Ovary (tissue), 9 donors: ENCODE measurements around the gene PADI4. TPM values are rescaled to one million over a fixed set of nuclear protein-coding genes. Genes with fewer than 3 reads are reported as not detected.

ENCODE experiments used
- DNase-seq, 5 donors: peaks; one replicate each; pipeline ENCODE4 v3.0.0-alpha.2; 2019 to 2020
- H3K27ac ChIP-seq, 2 donors: fragments of 200-600 bp; one replicate each; pipeline versions ENCODE4 v1.5.1 to v1.8.0; 2019 to 2022
- H3K27me3 ChIP-seq: fragments of 200-600 bp; one replicate; pipeline ENCODE4 v1.8.0; 2022
- H3K36me3 ChIP-seq: fragments of 200-600 bp; sonication (generic); one replicate; pipeline ENCODE4 v1.5.1; 2019
- H3K4me1 ChIP-seq: one replicate; pipeline ENCODE4 v1.8.1; 2013; ENCODE audit warnings: mild to moderate bottlenecking, moderate library complexity; ENCODE audit not compliant: insufficient read depth
- H3K4me3 ChIP-seq: fragments of 200-600 bp; sonication (generic); one replicate; pipeline ENCODE4 v1.5.1; 2017
- H3K9me3 ChIP-seq, 2 donors: fragments of 200-600 bp in 1 of 2; sonication (generic) in 1 of 2; one replicate each; pipeline versions ENCODE4 v1.5.1 to v1.8.1; 2013 to 2019; ENCODE audit warnings: mild to moderate bottlenecking in 1 of 2, moderate library complexity in 1 of 2
- EP300 ChIP-seq: sonication (generic); formaldehyde crosslinking; IDR thresholded peaks from one replicate; pipeline ENCODE4 v1.6.1; 2017; ENCODE audit warnings: antibody characterized with exemption
- POLR2A ChIP-seq: fragments of 450-650 bp; IDR thresholded peaks from one replicate; pipeline ENCODE4 v1.6.1; 2017; ENCODE audit warnings: antibody characterized with exemption, mild to moderate bottlenecking, moderate library complexity
- WGBS, 3 donors: extraction: QIAGEN DNeasy Blood & Tissue Kit in 1 of 3; methylation state at CpG; one replicate each; pipeline versions ENCODE4 v1.1.5 to v1.1.7; 2013 to 2017; 5-methylcytosine and 5-hydroxymethylcytosine counted together
- intact Hi-C, 4 donors: fragments of 100-400 bp; cut with DNase I; formaldehyde crosslinking; loops; one replicate each; pipeline versions ENCODE4 v1.11.0 to v1.15.1; 2022 to 2023
- polyA plus RNA-seq, 2 donors: library from polyadenylated mRNA; stranded (reverse); fragments of 200-250 nt in 1 of 2; fragments of 350-450 nt in 1 of 2; fragmentation: Illumina TruSeq in 1 of 2; extraction: RNeasy Lipid Tissue Mini Kit (QIAGEN cat#74804) in 1 of 2; gene quantifications; one replicate each; pipeline ENCODE4 v1.2.3, GENCODE V29; 2013 to 2014
- total RNA-seq, 7 donors: library from RNA; depleted of rRNA in 2 of 7; stranded (reverse); fragments of >200 nt in 2 of 7; fragmentation: NEBNext Ultra II Directional in 3 of 7; extraction: Animal tissue kit (Norgen Biotek cat#: 25700) in 3 of 7; gene quantifications; one replicate each; pipeline versions ENCODE4 v1.1.0 to v1.2.4, GENCODE V29; 2016 to 2023
- TF ChIP-seq, protein P1 (sequence below), 3 donors: fragments of 450-650 bp in 2 of 3; fragments of 200-600 bp in 1 of 3; IDR thresholded peaks; one replicate each; pipeline versions ENCODE4 v1.5.1 to v1.8.0; 2016 to 2022; ENCODE audit warnings: antibody characterized with exemption in 3 of 3, mild to moderate bottlenecking in 1 of 3
- donor health status: DM: no; HTN: no; CAD: no; lungs with moderate emphysema.
- donor health status: DM: no; HTN: no; CAD: no.
- donor health status: Bipolar disorder and iron deficiency.
- donor health status: DM: yes; HTN: yes; CAD: no.
- donor health status: DM: no; HTN: no; CAD: no.
- donor health status: DM: yes; HTN: yes; CAD: no.

Gene PADI4
- total and polyA plus RNA-seq, 9 donors = 0.10 to 1.8 (median 0.25) TPM; not detected in 3

DNA sequence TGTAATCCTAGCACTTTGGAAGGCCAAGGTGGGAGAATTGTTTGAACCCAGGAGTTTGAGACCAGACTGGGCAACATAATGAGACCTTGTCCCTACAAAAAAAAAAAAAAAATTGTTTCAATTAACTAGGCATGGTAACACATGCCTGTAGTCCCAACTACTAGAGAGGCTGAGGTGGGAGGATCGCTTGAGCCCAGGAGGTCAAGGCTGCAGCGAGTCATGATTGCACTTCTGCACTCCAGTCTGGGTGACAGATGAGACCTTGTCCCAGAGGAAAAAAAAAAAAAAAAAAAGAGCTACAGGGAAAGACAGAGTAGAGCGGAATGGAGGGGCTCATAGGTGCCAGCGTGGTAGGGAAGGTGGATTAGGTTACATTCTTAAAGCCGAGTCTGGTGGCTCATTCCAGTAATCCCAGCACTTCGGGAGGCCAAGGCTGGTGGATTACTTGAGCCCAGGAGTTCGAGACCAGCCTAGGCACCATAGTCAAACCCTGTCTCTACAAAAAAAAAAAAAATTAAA is 43.0 kb downstream of the PADI4 start:
- H3K36me3 ChIP-seq = no peaks in the 10 kb centered on the region
- no peak for DNase-seq
- TF ChIP-seq EP300 (no peak), POLR2A (no peak)
- TF ChIP-seq, protein P1, sequence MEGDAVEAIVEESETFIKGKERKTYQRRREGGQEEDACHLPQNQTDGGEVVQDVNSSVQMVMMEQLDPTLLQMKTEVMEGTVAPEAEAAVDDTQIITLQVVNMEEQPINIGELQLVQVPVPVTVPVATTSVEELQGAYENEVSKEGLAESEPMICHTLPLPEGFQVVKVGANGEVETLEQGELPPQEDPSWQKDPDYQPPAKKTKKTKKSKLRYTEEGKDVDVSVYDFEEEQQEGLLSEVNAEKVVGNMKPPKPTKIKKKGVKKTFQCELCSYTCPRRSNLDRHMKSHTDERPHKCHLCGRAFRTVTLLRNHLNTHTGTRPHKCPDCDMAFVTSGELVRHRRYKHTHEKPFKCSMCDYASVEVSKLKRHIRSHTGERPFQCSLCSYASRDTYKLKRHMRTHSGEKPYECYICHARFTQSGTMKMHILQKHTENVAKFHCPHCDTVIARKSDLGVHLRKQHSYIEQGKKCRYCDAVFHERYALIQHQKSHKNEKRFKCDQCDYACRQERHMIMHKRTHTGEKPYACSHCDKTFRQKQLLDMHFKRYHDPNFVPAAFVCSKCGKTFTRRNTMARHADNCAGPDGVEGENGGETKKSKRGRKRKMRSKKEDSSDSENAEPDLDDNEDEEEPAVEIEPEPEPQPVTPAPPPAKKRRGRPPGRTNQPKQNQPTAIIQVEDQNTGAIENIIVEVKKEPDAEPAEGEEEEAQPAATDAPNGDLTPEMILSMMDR (IDR thresholded peaks at IDR 0.05) = no peak
- H3K4me3 ChIP-seq = no peak overlapping the region
- no peaks in the 10 kb centered on the region for H3K9me3 ChIP-seq
- no peak overlapping the region for H3K27ac ChIP-seq
- no peaks in the 10 kb centered on the region for H3K4me1 ChIP-seq
- intact Hi-C loops = no loop called here
- 70 to 81% (median 71%) methylated on average over 5 to 7 of the region's 7 CpGs for WGBS, 3 donors
- H3K27me3 ChIP-seq = no peaks in the 10 kb centered on the region

DNA sequence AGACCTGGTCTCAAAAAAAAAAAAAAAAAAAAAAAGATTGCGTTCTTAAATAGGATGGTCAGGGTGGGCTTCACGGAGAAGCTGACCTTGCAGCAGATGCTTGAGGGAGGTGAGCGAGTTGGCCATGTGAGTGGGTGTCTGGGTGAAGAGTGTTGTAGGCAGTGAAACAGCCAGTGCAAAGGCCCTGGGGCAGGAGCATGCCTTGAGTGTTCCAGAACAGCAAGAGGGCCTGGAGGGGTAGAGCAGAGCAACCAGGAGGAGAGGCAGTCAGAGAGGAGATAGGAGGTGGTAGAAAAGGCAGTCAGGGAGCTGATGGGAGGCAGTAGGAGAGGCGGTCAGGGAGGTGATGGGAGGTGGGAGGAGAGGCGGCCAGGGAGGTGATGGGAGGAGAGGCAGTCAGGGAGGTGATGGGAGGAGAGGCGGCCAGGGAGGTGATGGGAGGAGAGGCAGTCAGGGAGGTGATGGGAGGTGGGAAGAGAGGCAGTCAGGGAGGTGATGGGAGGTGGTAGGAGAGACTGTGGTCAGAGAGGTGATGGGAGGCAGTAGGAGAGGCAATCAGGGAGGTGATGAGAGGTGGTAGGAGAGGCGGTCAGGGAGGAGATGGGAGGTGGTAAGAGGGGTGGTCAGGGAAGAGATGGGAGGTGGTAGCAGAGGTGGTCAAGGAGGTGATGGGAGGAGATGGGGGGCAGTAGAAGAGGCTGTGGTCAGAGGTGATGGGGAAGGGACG is 43.8 kb downstream of the PADI4 start:
- TF ChIP-seq POLR2A (no peak), EP300 (no peak)
- TF ChIP-seq, protein P1 (IDR thresholded peaks at IDR 0.05) = no peak
- H3K9me3 ChIP-seq = no peaks in the 10 kb centered on the region
- no peaks in the 10 kb centered on the region for H3K27me3 ChIP-seq
- WGBS, 3 donors = 63 to 65% (median 65%) methylated on average over 7 to 8 of the region's 8 CpGs
- no peaks in the 10 kb centered on the region for H3K36me3 ChIP-seq
- DNase-seq = no peak
- intact Hi-C loops = no loop called here
- H3K4me1 ChIP-seq = no peaks in the 10 kb centered on the region
- H3K27ac ChIP-seq = no peak overlapping the region
- H3K4me3 ChIP-seq = no peak overlapping the region

DNA sequence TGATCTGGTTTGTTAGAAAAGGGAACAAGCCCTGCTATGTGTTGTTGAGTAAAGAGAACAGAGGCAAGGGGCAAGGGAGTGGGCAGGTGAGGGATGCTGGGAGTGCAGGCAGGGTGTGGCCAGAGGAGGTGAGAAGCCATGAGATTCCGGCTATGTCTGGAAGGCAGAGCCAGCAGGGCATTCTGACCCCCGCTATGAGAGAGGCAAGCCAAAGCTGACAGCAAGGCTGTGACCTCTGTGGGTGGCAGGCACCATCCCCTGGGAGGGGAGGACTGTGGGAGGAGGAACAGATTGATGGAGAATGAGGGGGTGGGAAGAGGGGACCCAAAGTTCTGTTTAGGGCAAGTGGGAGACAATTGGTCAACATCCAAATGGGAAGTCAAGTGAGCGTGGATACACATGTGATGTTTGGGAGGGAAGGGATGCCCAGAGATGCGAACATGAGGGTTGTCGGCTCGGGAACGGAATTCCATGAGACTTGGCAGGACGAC is 44.5 kb downstream of the PADI4 start:
- WGBS, 3 donors = 55 to 60% (median 56%) methylated on average over 8 of the region's 8 CpGs
- intact Hi-C loops = no loop called here
- H3K4me1 ChIP-seq = no peaks in the 10 kb centered on the region
- TF ChIP-seq POLR2A (no peak), EP300 (no peak)
- TF ChIP-seq, protein P1 (IDR thresholded peaks at IDR 0.05) = no peak
- H3K27me3 ChIP-seq = no peaks in the 10 kb centered on the region
- no peaks in the 10 kb centered on the region for H3K36me3 ChIP-seq
- H3K27ac ChIP-seq = no peak overlapping the region
- H3K9me3 ChIP-seq = no peaks in the 10 kb centered on the region
- no peak for DNase-seq
- H3K4me3 ChIP-seq = no peak overlapping the region

DNA sequence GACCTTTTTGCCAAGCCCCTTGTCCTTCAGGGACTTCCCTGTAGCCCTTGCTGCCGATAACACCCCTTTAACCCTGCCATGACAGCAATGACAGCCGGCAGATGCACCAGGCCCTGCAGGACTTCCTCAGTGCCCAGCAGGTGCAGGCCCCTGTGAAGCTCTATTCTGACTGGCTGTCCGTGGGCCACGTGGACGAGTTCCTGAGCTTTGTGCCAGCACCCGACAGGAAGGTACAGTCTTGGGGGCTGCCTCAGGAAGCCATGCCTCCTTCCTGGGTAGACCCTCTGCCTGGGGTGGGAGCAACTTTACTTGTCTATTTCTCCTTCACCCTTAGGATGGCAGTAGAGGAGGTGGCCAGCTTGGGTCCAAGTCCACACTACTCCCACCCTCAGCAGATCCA is 47.9 kb downstream of the PADI4 start:
- Histone ChIP-seq H3K27ac (no peak overlapping the region), H3K36me3 (no peaks in the 10 kb centered on the region), H3K4me3 (no peak overlapping the region), H3K27me3 (no peaks in the 10 kb centered on the region), H3K4me1 (no peaks in the 10 kb centered on the region), H3K9me3 (no peaks in the 10 kb centered on the region)
- intact Hi-C loops = no loop called here
- no peak for TF ChIP-seq EP300
- TF ChIP-seq POLR2A = no peak
- TF ChIP-seq, protein P1 (IDR thresholded peaks at IDR 0.05) = no peak
- WGBS, 3 donors = 65 to 74% (median 68%) methylated on average over 6 of the region's 6 CpGs
- no peak for DNase-seq
